ENCODE results near the gene PCBP2. TPM values are rescaled to one million over a fixed set of nuclear protein-coding genes. Genes with fewer than 3 reads are reported as not detected.
A peak's percentile ranks its signal among the peaks of the same experiment; 100 is the strongest.

Gene PCBP2
- total RNA-seq, 1 donor from 2014 or later, result 435 TPM

GRCh38 chr12:53424626-53425514, 27.0 kb upstream of the PCBP2 start:
- Mint-ChIP-seq H3K27me3 (ENCODE audit: insufficient read depth, low read depth) (peaks cover 12% of the 10 kb centered on the region), H3K27ac (peak overlapping the region; percentile 82)
- TF ChIP-seq EZH2phosphoT487 (IDR thresholded peaks at IDR 0.05), result no peak
- no peak for TF ChIP-seq EZH2 (IDR thresholded peaks at IDR 0.05)
- TF ChIP-seq CTCF (IDR thresholded peaks at IDR 0.05), result no peak

GRCh38 chr12:53425515-53426150, 26.3 kb upstream of the PCBP2 start:
- Mint-ChIP-seq H3K9me3 (no peaks in the 10 kb centered on the region), H3K4me3 (peak overlapping the region; percentile 41), H3K27ac (peak overlapping the region; percentile 90), H3K36me3 (no peaks in the 10 kb centered on the region), H3K27me3 (ENCODE audit: insufficient read depth, low read depth) (peaks cover 14% of the 10 kb centered on the region), H3K4me1 (peaks cover 41% of the 10 kb centered on the region)
- no peak for TF ChIP-seq EZH2phosphoT487 (IDR thresholded peaks at IDR 0.05)
- TF ChIP-seq EZH2 (IDR thresholded peaks at IDR 0.05), result no peak
- TF ChIP-seq CTCF (IDR thresholded peaks at IDR 0.05), result no peak
- Histone ChIP-seq H3K4me1 (peaks cover 22% of the 10 kb centered on the region), H3K27ac (no peak overlapping the region), H2AFZ (replicated peaks) (peak overlapping the region; percentile 45), H3K9ac (no peak overlapping the region), H3F3A (ENCODE audit: low read depth) (no peaks in the 10 kb centered on the region), H3K27me3 (no peaks in the 10 kb centered on the region), H3K9me3 (ENCODE audit: low read depth) (no peaks in the 10 kb centered on the region), H3K79me2 (ENCODE audit: low read depth) (no peaks in the 10 kb centered on the region), H3K4me3 (no peak overlapping the region), H4K20me1 (ENCODE audit: low read depth) (no peaks in the 10 kb centered on the region), H3K36me3 (no peaks in the 10 kb centered on the region), H3K4me2 (no peak overlapping the region)
- no peak for DNase-seq (ENCODE audit: low spot score)

More at GRCh38 chr12:53424626-53425514, 27.0 kb upstream of the PCBP2 start:
- peak; percentile 38 for DNase-seq (ENCODE audit: low spot score)
- peaks cover 3% of the 10 kb centered on the region for H3F3A ChIP-seq (ENCODE audit: low read depth)
- no peak overlapping the region for H3K9ac ChIP-seq
- H2AFZ ChIP-seq (replicated peaks), result peak overlapping the region; percentile 45
- H3K9me3 ChIP-seq (ENCODE audit: low read depth), result no peaks in the 10 kb centered on the region
- H3K4me2 ChIP-seq, result peak overlapping the region; percentile 44
- H3K27me3 ChIP-seq, result no peaks in the 10 kb centered on the region
- no peaks in the 10 kb centered on the region for H3K36me3 ChIP-seq
- no peaks in the 10 kb centered on the region for H3K9me3 Mint-ChIP-seq
- no peaks in the 10 kb centered on the region for H3K36me3 Mint-ChIP-seq
- no peaks in the 10 kb centered on the region for H4K20me1 ChIP-seq (ENCODE audit: low read depth)
- no peak overlapping the region for H3K4me3 Mint-ChIP-seq
- H3K27ac ChIP-seq, result no peak overlapping the region
- no peaks in the 10 kb centered on the region for H3K79me2 ChIP-seq (ENCODE audit: low read depth)
- no peak overlapping the region for H3K4me3 ChIP-seq
- peaks cover 22% of the 10 kb centered on the region for H3K4me1 ChIP-seq
- H3K4me1 Mint-ChIP-seq, result peaks cover 43% of the 10 kb centered on the region

- H3K4me1 Mint-ChIP-seq, result peaks cover 38% of the 10 kb centered on the region
- H2AFZ ChIP-seq (replicated peaks), result no peak overlapping the region
- no peak overlapping the region for H3K4me3 Mint-ChIP-seq
- no peaks in the 10 kb centered on the region for H3K79me2 ChIP-seq (ENCODE audit: low read depth)
- no peaks in the 10 kb centered on the region for H3K27me3 ChIP-seq
- H3K36me3 ChIP-seq, result no peaks in the 10 kb centered on the region
- TF ChIP-seq CTCF (IDR thresholded peaks at IDR 0.05) (no peak), EZH2phosphoT487 (IDR thresholded peaks at IDR 0.05) (no peak), EZH2 (IDR thresholded peaks at IDR 0.05) (no peak)
- no peak overlapping the region for H3K27ac ChIP-seq
- peak overlapping the region; percentile 4 for H3K27ac Mint-ChIP-seq
- H3K9ac ChIP-seq, result no peak overlapping the region
- no peaks in the 10 kb centered on the region for H3K36me3 Mint-ChIP-seq
- no peak overlapping the region for H3K4me2 ChIP-seq
- H3K4me1 ChIP-seq, result peaks cover 22% of the 10 kb centered on the region
- no peak overlapping the region for H3K4me3 ChIP-seq
- H3K9me3 ChIP-seq (ENCODE audit: low read depth), result no peaks in the 10 kb centered on the region
- H3K27me3 Mint-ChIP-seq (ENCODE audit: insufficient read depth, low read depth), result peaks cover 8% of the 10 kb centered on the region
- H3K9me3 Mint-ChIP-seq, result no peaks in the 10 kb centered on the region
- no peaks in the 10 kb centered on the region for H3F3A ChIP-seq (ENCODE audit: low read depth)
- H4K20me1 ChIP-seq (ENCODE audit: low read depth), result no peaks in the 10 kb centered on the region
- DNase-seq (ENCODE audit: low spot score), result no peak
Observed at GRCh38 chr12:53427905-53428594, 23.9 kb upstream of the PCBP2 start.
